Panc1 (cell line): Measurements from ENCODE around the gene EAPP.

Source experiments
- CTCF ChIP-seq: fragments of 450-650 bp; IDR thresholded peaks from 2 replicates; pipeline ENCODE4 v1.5.1; 2017; ENCODE audit warnings: mild to moderate bottlenecking
- POLR2AphosphoS5 ChIP-seq: IDR thresholded peaks from 2 replicates; pipeline ENCODE4 v1.6.1; 2012; ENCODE audit warnings: mild to moderate bottlenecking, low read depth, low read length, moderate library complexity
- SIN3A ChIP-seq: IDR thresholded peaks from 2 replicates; pipeline ENCODE4 v1.6.1; 2012; ENCODE audit warnings: low read depth, mild to moderate bottlenecking, low read length, moderate library complexity, borderline replicate concordance; ENCODE audit not compliant: insufficient read depth

GRCh38 chr14:34548472-34548981, 9.0 kb upstream of the EAPP start:
- TF ChIP-seq SIN3A = no peak
- no peak for TF ChIP-seq CTCF
- TF ChIP-seq POLR2AphosphoS5 = no peak
